PC-3 (cell line): ENCODE results near the gene TBX2. TPM values are rescaled to one million over a fixed set of nuclear protein-coding genes. Genes with fewer than 3 reads are reported as not detected.

Experiments
- ATAC-seq: fragments of 200-7000 bp; cut with Tn5 transposase; 2 replicates; pipeline ENCODE4 v1.9.1; 2020; ENCODE audit warnings: mild to moderate bottlenecking, moderate library complexity
- BruUV-seq: library from RNA; stranded (reverse); fragments of 400-500 nt; replicated peaks from 2 replicates; lab custom pipeline; 2021; lab: Mats Ljungman, UMichigan
- CTCF ChIA-PET: fragments of 300-600 bp; sonication (Branson Sonifier 250); formaldehyde crosslinking; loops from one replicate; lab custom pipeline; 2022; ENCODE audit warnings: antibody characterized with exemption; lab: Charles Lee
- POLR2A ChIA-PET: fragments of 300-600 bp; sonication (Branson Sonifier 250); formaldehyde crosslinking; loops from one replicate; lab custom pipeline; 2022; ENCODE audit warnings: antibody characterized with exemption; ENCODE audit not compliant: unreplicated experiment; lab: Charles Lee
- DNase-seq: peaks from one replicate; pipeline ENCODE4 v3.0.0-alpha.2; 2015
- H2AFZ ChIP-seq: fragments of 300-600 bp; sonication (generic); 2 replicates; pipeline ENCODE4 v1.6.0; 2016; ENCODE audit warnings: antibody characterized with exemption, low read length
- H3F3A ChIP-seq: fragments of 300-600 bp; sonication (generic); one replicate; pipeline ENCODE4 v1.6.0; 2017; ENCODE audit warnings: antibody characterized with exemption, low read length, control low read depth, mild to moderate bottlenecking; ENCODE audit not compliant: unreplicated experiment
- H3K27ac ChIP-seq: fragments of 300-600 bp; sonication (generic); 2 replicates; pipeline ENCODE4 v1.5.1; 2016; ENCODE audit warnings: mild to moderate bottlenecking, low read length
- H3K27me3 ChIP-seq: fragments of 300-600 bp; sonication (generic); 2 replicates; pipeline ENCODE4 v1.6.1; 2016; ENCODE audit warnings: low read length, mixed read lengths
- H3K36me3 ChIP-seq: fragments of 300-600 bp; sonication (generic); 2 replicates; pipeline ENCODE4 v1.6.1; 2016; ENCODE audit warnings: low read depth, mixed run types, low read length, mixed read lengths
- H3K4me1 ChIP-seq: fragments of 300-600 bp; sonication (generic); 2 replicates; pipeline ENCODE4 v1.5.1; 2016; ENCODE audit warnings: low read length; ENCODE audit not compliant: insufficient read depth
- H3K4me2 ChIP-seq: fragments of 300-600 bp; sonication (generic); 2 replicates; pipeline ENCODE4 v1.6.0; 2016; ENCODE audit warnings: low read length
- H3K4me3 ChIP-seq: fragments of 300-600 bp; sonication (generic); 2 replicates; pipeline ENCODE4 v1.5.1; 2016; ENCODE audit warnings: mild to moderate bottlenecking, low read length, mixed read lengths
- H3K79me2 ChIP-seq: fragments of 300-600 bp; sonication (generic); 2 replicates; pipeline ENCODE4 v1.6.1; 2017; ENCODE audit warnings: low read length, mixed read lengths
- H3K9ac ChIP-seq: fragments of 300-600 bp; sonication (generic); 2 replicates; pipeline ENCODE4 v1.6.0; 2016; ENCODE audit warnings: mild to moderate bottlenecking, low read length
- H3K9me2 ChIP-seq: fragments of 300-600 bp; sonication (generic); replicated peaks from 2 replicates; pipeline ENCODE4 v1.6.1; 2016; ENCODE audit warnings: mixed run types, low read length, mixed read lengths
- H3K9me3 ChIP-seq: fragments of 300-600 bp; sonication (generic); 2 replicates; pipeline ENCODE4 v1.6.1; 2016; ENCODE audit warnings: low read length, mixed read lengths
- H4K20me1 ChIP-seq: fragments of 300-600 bp; sonication (generic); 2 replicates; pipeline ENCODE4 v1.6.1; 2016; ENCODE audit warnings: low read length, mixed read lengths
- CTCF ChIP-seq: fragments of 300-600 bp; sonication (generic); conservative IDR thresholded peaks from 2 replicates; pipeline ENCODE4 v1.5.1; 2017; ENCODE audit warnings: antibody characterized with exemption, low read depth, mild to moderate bottlenecking, low read length
- EZH2 ChIP-seq: fragments of 300-600 bp; sonication (generic); IDR thresholded peaks from one replicate; pipeline ENCODE4 v1.6.1; 2017; ENCODE audit warnings: antibody characterized with exemption, mild to moderate bottlenecking, low read length; ENCODE audit not compliant: unreplicated experiment
- EZH2phosphoT487 ChIP-seq: fragments of 300-600 bp; sonication (generic); IDR thresholded peaks from 2 replicates; pipeline ENCODE4 v1.6.1; 2018; ENCODE audit warnings: mild to moderate bottlenecking, antibody characterized with exemption, low read length, borderline replicate concordance
- intact Hi-C: fragments of 100-400 bp; cut with micrococcal nuclease; formaldehyde crosslinking; loops from 2 replicates; pipeline ENCODE4 v1.9.0; 2023
- total RNA-seq: library from RNA; depleted of rRNA; stranded (reverse); fragments of >200 nt; gene quantifications from 2 replicates; pipeline ENCODE4 v1.2.3, GENCODE V29; 2014

TBX2 gene
- total RNA-seq, 1 experiment from 2014 or later: 7.1 TPM

- no TSS peak for BruUV-seq
- peak; percentile 65; the same call in 1 of the 2 replicates for ATAC-seq
- no peak overlapping the region for H3K4me2 ChIP-seq
- H4K20me1 ChIP-seq: no peaks in the 10 kb centered on the region
- no peaks in the 10 kb centered on the region for H3K36me3 ChIP-seq
- CTCF ChIA-PET: no interaction called here
- intact Hi-C loops: no loop called here
- H3F3A ChIP-seq: no peaks in the 10 kb centered on the region
- no peaks in the 10 kb centered on the region for H3K27me3 ChIP-seq
- no peak overlapping the region for H3K4me3 ChIP-seq
- H3K9ac ChIP-seq: no peak overlapping the region
- no peaks in the 10 kb centered on the region for H3K79me2 ChIP-seq
- H3K27ac ChIP-seq: no peak overlapping the region
- POLR2A ChIA-PET: no interaction called here
- TF ChIP-seq CTCF: no peak
- TF ChIP-seq EZH2phosphoT487: no peak
- TF ChIP-seq EZH2: no peak
- no peaks in the 10 kb centered on the region for H3K9me3 ChIP-seq
- peak; percentile 26 for DNase-seq
- H3K9me2 ChIP-seq: no peaks in the 10 kb centered on the region
- no peak overlapping the region for H2AFZ ChIP-seq
- no peaks in the 10 kb centered on the region for H3K4me1 ChIP-seq
These were observed 54.1 kb downstream of the TBX2 start for GRCh38 chr17:61453566-61454380.

GRCh38 chr17:61454381-61455323, 55.0 kb downstream of the TBX2 start:
- no peak overlapping the region for H2AFZ ChIP-seq
- H3K36me3 ChIP-seq: no peaks in the 10 kb centered on the region
- DNase-seq (no peak), ATAC-seq (no peak)
- no peaks in the 10 kb centered on the region for H3F3A ChIP-seq
- H4K20me1 ChIP-seq: no peaks in the 10 kb centered on the region
- intact Hi-C loops: no loop called here
- H3K27ac ChIP-seq: no peak overlapping the region
- H3K79me2 ChIP-seq: no peaks in the 10 kb centered on the region
- no peak overlapping the region for H3K9ac ChIP-seq
- no TSS peak for BruUV-seq
- ChIA-PET CTCF (no interaction called here), POLR2A (no interaction called here)
- H3K9me3 ChIP-seq: no peaks in the 10 kb centered on the region
- H3K4me3 ChIP-seq: no peak overlapping the region
- no peaks in the 10 kb centered on the region for H3K9me2 ChIP-seq
- no peak for TF ChIP-seq EZH2phosphoT487
- no peak for TF ChIP-seq CTCF
- no peak for TF ChIP-seq EZH2
- H3K4me1 ChIP-seq: no peaks in the 10 kb centered on the region
- H3K4me2 ChIP-seq: no peak overlapping the region
- H3K27me3 ChIP-seq: no peaks in the 10 kb centered on the region
